OCI-M1 (cell line): ENCODE measurements around the gene CIROP.

ENCODE experiments used
- DNase-seq: peaks from one replicate; lab custom pipeline; 2025; lab: John Stamatoyannopoulos, UW

The CIROP gene, protein sequence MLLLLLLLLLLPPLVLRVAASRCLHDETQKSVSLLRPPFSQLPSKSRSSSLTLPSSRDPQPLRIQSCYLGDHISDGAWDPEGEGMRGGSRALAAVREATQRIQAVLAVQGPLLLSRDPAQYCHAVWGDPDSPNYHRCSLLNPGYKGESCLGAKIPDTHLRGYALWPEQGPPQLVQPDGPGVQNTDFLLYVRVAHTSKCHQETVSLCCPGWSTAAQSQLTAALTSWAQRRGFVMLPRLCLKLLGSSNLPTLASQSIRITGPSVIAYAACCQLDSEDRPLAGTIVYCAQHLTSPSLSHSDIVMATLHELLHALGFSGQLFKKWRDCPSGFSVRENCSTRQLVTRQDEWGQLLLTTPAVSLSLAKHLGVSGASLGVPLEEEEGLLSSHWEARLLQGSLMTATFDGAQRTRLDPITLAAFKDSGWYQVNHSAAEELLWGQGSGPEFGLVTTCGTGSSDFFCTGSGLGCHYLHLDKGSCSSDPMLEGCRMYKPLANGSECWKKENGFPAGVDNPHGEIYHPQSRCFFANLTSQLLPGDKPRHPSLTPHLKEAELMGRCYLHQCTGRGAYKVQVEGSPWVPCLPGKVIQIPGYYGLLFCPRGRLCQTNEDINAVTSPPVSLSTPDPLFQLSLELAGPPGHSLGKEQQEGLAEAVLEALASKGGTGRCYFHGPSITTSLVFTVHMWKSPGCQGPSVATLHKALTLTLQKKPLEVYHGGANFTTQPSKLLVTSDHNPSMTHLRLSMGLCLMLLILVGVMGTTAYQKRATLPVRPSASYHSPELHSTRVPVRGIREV

DNA sequence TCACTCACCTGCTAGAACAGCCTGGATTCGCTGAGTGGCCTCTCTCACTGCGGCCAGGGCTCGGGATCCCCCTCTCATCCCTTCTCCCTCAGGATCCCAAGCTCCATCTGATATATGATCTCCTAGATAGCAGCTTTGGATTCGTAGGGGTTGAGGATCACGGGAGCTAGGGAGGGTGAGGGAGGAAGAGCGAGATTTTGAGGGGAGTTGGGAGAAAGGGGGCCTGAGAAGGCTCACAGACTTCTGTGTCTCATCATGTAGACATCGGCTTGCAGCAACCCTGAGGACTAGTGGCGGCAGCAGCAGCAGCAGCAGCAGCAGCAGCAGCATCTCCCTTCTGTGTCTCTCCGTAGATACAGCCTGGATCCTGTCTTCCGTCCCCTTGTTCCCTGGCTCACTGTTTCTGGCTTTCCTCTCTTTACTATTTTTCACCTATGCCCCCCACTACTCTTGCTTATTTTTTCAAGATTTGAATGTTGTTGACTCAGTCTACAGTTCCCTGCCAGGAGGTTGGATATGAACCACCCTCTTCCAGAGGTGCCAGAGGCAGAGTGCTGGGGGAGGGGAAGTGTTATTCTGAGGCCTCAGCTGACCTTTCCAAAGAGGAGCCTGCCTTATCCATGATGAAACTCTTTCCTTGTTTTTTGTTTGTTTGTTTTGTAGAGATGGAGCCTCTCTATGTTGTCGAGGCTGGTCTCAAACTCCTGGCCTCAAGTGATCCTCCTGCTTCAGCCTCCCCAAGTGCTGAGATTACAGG, at the start of gene CIROP:
TSS of gene CIROP (minus strand) at position 399 of the 757 bp plus-strand sequence. CDS start at position 330, 69 bp downstream.
- DNase-seq: no peak

DNA sequence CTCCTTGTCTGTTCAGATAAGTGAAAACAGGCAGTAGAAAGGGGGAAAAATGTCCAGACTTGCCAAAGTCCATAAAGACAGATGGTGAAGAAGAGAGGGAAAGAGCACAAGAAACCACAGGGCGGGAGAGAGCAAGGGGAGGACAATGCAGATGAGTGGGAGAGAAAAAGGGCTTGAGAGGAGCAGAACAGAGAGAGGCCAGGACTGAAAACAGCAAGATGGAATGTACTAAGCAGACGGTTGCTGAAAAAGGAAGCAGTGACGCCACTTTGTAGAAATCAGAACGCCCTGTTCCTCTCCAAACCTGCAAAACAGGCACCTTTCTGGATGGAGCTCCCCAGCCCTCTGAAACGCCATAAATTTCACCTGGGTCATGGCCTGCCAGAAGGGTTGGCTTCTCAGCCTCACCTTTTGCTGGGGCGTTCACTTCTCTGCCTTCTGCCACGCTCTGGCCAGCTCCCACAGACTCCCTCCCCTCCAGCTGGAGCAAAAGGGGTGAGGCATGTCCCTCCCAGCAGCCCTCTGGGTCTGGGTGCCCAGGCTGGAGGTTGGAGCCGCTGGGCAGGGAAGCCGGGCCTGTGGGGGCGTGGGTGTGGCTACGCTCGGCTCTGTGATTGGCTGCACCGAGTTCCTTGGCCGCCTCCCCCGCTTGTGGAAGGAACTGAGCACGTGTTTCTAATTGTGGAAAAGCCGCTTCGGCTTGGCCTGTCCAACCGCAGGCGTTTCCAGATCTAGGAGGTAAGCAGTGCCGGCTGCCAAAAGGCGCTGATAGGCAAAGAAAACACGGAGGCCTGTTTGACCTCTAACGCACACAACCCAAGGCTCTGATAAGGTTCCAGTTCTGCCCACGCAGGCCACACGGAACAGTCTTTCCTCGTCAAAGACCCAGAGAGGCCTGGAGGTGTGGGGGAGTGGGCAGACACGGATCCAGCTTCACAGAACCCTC, 49.3 kb upstream of the CIROP start:
- DNase-seq: peak; percentile 83

DNA sequence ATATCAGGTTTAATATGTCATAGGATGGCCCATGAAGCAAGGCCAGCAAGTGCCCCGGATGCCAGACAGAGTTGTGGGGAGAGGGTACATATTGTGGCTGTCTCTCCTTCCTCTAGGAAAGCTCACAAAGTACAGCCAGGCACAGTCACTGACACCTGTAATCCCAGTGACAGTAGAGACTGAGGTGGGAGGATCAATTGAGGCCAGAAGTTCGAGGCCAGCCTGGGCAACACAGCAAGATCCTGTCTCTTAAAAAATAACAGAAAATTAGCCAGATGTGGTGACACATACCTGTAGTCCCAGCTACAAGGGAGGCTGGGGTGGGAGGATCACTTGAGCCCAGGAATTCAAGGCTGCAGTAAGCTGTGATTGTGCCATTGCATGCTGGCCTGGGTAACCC, 46.6 kb upstream of the CIROP start:
- no peak for DNase-seq

DNA sequence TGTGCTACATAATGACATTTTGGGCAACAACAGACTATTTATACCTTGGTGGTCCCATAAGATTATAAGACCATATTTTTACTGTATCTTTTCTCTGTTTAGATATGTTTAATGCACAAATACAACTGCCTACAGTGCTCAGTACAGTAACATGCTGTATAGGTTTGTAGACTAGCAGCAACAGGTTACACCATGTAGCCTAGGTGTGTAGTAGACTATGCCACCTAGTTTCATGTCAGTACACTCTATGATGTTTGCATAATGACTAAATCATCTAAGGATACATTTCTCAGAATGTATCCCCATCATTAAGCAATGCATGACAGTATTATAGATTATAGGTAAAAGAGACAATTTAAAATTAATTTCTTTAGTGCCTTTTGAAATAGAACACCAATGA, 45.0 kb upstream of the CIROP start:
- no peak for DNase-seq

DNA sequence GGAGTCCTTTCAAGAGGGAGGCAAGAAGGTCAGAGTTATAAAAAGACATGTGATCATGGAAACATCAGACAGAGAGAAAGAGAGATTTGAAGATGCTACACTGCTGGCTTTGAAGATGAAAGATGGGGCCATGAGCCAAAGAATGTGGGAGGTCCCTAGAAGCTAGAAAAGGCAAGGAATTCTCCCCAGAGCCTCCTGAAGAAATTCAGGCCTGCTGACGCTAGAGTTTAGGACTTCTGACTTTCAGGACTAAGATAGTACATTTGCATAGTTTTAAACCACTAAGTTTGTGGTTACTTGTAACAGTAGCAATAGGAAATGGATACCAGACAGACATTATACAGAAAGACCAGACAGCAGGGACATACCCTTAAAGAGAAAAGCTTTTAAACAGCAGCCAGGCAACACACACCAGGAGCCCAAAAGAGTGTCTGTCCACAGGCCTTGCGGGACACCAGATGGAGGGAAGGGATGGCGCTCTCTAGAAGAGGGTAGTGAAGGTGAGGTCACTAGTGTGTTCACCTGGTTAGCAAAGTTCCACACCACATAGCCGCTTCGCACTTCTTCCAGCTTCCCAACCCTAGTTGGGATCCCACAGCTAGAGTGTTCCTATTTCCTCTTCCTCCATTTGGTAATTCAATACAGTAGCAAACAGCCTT, 43.9 kb upstream of the CIROP start:
- DNase-seq: no peak

DNA sequence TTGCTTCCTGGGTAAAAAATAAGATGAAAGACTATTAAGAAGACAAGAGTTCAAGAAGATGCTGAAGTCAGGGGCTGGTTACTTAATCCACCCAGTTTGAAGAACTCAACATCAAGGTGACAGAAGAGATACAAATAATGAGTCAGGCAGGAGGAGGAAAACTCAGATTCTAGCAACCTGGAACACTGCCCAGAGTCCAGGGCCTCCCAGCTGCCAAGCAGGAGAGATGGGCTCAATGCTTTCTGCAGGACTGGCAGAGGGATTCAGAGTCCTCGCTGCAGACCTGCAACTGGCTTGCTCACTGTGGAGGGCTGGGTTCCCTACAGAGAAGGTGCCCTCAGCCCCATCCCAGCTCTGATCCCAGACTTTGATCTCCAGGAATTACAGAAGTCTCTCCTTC, 42.9 kb upstream of the CIROP start:
- DNase-seq: no peak

DNA sequence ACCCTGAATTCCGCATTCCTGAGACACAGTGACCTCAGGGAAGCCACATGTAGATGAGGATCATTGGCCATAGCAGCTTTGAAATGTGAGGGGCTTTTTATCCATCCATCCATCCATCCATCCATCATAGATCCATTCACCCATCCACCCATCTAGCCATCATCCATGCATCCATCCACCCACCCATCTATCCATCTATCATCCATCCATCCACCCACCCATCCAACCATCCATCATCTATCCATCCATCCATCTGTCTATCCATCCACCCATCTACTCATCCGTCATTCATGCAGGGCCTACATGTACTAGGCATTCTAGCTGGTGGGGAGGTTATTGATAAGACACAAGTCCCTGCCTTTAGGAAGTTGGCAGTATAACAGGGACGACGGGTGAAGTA, 42.2 kb upstream of the CIROP start:
- DNase-seq: no peak

DNA sequence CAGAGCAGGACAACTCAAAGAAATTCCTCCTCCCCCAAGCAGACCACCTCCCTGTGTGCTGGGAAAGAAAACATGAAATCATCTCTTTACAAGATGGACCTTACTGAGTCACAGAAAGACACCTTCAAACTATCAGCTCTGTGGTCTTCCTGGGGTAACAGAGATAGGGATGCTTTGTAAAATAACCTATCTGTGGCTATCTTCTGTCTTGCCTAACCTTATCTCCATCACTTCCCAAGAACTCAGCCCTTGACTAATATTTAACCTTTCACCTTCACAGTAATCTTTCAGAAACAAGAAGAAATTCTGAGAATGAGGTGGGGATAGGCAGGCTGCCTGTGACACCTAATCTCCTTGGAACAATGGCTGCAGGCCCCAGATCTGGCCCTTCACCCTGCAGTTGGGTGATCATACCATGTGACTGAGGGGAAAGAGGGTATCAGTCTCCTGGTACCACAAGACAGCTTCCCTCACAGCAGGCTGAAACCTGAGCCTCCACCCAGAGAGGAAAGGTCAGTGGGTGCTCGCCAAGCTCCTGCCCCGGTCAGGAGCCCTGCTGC, 41.6 kb upstream of the CIROP start:
- DNase-seq: peak; percentile 12

DNA sequence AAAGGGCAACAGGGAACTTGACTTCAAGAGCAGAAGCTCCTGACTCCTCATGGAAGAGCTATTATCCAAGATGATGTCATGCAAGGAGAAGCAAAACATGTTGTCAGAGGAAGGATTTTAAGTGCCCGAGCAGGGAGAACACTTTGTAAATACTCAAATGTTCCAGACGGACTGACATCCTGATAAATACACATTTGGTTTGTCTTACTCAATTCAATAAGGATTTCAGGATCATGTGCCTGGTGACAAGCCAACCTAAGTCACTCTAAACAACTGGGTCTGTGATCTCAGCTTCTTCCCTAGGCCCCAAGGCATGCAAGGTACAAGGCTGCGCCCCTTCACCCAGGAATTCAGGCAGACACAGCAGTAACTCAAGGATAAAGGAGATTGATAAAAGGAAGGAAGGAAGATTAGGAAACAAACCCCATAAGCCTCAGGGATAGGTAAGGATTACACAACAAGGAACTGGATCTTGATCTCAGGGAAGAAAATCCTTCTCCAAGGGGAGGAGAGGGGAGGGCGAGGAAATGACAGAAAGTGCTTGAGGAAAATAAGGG, 41.1 kb upstream of the CIROP start:
- no peak for DNase-seq

DNA sequence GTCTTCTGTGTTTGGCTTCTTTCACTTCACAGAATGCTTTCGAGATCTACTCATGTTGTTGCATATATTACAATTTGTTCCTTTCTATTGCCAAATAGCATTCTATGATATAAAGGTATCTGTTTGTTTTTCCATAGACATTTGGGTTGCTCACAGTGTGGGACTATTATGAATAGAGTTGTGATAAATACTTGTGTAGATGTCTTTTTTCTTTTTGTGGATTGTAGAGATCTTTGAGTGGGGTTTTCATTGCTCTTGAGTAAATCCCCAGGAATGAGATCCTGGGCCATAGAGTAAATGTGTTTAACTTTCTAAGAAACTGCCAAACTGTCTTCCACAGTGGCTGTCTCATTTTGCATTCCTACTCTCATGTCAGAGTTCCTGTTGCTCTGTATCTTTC, 39.1 kb upstream of the CIROP start:
- DNase-seq: no peak

DNA sequence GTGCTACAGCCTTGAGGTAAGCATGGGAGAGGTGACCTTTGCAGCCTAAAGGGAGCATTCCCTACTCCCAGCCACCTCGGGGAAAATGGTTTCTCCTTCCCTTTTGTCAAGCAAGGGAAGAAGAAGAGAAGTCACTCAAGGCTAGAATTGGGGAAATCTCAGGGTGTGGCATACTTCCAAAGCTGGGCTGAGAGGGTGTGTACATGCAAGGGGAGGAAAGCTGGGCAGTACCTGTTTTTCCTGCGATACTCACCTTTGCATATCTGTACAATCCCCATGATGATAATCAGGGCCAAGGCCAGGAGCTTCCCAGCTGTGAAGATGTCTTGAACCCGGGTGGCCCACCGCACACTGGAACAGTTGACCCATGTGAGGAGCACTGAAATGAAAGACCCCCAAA, 38.0 kb upstream of the CIROP start:
- no peak for DNase-seq

DNA sequence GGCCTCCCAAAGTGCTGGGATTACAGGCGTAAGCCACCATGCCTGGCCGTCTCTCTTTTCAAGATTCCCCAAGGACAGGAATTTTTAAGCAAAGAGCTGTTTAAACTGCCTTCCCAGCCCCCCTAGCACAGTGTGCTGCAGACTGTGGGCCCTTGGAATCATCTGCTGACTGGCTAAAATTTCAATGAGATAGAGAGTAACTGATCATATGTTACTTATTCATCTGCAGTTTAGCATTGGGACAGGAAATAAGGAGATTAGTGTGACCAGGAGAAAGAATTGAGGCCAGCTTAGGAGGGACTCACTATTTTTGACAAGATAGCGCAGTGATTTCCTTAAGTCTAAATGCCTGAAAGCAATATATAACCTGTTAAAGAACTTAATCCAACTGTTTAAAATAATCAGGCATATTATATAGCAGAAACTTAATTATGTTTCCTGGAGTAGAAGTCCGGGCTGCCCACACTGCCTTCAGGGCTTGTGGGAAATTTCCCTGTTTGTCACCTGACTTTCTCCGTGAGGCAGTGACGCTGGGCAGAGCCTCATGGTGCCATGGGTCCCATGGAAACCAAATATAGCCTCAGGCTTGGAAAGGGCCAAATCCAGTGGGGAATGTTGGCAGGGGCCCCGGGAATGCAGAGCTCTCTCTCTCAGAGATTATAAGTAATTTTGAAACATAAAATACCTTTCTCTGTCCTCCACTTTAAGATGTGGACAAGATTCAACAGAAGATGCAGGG, 37.1 kb upstream of the CIROP start:
- no peak for DNase-seq

DNA sequence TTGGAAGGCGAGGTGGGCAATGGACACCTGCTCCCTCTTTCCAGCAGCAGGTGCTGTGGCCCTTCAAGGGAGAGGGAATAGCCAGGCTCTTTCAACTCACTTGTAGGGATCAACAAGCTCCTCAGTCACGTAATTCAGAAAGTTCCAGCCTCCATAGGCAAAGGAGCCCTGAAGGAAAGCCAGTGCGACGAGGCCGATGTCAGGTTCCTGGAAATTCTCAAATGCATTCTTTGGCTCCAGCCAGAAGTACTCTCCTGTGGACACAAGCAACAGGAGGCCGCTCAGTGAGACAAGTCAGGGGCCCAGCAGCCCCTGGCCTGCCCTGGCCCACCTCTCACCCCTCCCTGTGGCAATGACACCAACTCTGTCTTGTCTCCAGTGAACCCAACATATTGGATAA, 35.6 kb upstream of the CIROP start:
- no peak for DNase-seq

DNA sequence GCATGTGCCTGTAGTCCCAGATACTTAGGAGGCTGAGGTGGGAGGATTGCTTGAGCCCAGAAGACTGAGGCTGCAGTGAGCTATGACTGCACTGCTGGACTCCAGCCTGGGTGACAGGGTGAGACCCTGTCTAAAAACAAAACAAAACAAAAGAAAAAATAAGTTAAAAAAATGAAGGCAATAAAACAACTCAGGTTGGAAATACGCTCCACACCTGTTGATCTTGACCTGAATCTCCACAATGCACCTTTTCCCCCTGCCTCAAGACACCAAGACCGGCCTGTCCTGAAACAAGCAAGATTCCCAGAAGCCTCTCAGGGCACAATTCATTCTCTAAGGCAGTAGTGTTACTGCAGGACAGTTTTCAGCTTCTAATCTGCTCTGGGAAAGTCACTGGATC, 35.1 kb upstream of the CIROP start:
- DNase-seq: no peak

DNA sequence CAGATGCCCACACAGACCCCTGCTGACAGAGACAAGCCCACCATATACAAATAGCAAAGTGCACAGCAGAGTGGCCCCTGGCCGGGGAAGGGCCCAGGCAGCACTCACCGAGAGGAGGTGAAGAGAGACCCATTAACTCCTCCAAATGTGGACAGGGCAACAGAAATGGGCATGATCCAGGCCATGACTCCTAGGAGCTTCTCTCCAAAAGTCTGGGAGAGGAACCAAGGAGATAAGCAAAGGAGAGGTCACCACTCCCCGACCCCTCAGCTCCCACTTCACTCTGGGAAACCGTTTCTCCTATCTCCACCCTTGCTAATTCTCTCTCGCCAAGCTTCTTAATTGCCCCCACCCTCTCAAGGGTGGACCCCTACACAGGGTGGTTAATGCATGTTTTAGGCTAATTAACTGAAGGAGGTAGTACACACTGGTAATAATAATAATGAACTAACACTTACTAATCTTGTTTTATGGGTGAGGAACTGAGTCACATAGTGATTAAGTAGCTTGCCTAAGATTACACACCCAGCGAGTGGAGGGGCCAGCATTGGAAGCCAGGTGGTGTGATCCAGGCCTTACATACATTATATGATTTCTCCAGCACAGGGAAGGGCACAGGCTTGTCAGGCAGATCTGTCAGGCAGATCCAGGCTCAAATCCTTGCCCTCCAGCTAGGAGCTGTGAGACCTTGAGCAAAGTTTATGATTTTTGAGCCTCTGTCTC, 33.2 kb upstream of the CIROP start:
- no peak for DNase-seq

DNA sequence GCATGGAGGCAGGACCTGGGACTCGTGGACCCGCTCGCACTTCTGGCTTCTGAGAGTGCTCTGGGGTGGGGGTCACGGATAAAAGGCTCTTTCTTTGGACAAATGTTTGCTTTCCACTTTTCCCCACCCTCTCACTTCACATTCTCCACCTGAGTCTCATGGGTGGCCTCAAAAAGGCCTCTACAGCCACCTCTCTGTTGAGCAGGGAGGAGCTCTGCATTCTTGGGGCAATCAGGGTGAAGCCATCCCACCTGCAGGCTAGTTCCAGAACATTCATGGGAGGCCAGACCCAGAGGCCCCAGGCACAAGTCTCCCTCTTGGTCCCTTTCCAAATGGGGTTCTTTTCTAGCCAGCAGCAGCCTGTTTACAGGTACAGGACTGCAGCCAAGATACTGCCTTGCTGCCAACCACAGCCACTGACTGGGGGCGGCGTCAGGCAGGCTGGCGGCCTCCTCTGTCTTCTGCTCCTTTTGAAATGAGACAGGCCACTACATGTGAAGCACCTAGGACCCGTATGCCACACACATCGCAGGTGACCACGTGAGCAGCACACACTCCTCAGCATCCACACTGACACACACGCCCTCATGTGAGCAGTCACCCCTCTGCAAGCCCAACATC, 32.5 kb upstream of the CIROP start:
- DNase-seq: no peak

DNA sequence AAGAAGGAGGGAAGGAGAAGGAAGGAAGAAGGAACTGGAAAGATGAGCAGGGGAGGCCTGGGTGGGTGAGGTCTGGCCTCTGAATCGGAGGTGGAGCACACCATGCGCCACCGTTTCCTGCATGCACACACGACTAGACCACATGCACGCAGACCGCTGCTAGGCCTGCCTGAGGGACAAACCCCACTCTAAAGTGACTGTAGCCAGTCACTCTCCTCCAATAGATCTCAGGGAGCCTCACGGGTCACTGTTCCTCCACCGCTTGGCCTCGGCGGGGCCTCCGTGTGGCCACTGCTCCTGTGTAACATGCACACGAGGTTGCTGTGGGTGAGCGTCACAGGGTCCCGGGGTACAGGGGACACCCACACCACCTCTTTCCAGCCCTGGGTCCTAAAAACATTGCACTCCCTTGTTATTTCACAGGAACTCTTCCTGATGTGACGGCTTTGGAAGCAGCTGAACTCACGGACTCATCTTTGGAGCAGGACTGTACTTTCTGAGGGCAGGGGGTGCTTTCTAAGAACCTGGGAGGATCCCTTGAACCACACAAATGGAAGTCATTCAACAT, 31.9 kb upstream of the CIROP start:
- DNase-seq: no peak

DNA sequence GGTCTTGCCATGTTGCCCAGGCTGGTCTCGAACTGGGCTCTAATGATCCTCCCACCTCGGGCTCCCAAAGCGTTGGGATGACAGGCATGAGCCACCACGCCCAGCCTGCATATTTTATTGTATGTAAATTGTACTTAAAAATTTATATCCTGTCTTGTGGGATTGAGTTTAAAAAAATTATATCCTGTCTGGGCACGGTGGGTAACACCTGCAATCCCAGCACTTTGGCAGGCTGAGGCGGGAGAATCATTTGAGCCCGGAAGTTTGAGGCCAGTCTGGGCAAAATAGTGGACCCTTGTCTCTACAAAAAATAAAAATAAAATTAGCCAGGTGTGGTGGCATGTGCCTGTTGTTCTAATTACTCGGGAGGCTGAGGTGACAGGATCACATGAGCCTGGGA, 28.2 kb upstream of the CIROP start:
- no peak for DNase-seq
